ENCODE results near the gene ANGEL2.
A peak's percentile ranks its signal among the peaks of the same experiment; 100 is the strongest.

Gene ANGEL2

DNA sequence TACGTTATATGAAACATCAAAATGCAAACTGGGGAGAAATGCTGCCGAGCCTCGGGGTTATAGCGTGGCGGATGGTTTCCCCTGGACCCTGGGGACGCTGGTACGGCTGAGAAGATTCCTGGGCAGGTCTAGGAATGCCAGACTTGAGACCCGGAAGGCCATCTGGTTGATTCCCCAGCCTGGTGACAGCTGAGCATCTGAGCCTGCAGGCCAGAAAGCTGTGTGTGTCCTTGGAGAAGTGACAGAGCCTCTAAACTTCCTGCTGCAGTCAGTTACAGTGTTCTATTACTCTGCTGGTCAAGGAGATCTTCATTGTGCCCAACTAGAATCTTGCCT lies 63.1 kb downstream of the ANGEL2 start:
- DNase-seq (ENCODE audit: insufficient read length, low spot score) (no peak), FAIRE-seq (no peak)

GRCh38 chr1:212951947-212952640 lies 63.6 kb downstream of the ANGEL2 start:
- DNase-seq (ENCODE audit: insufficient read length, low spot score): no peak
- FAIRE-seq: no peak

- FAIRE-seq (no peak), DNase-seq (ENCODE audit: insufficient read length, low spot score) (no peak)
Measured at GRCh38 chr1:212951126-212951946, 64.3 kb downstream of the ANGEL2 start.

- FAIRE-seq (peak; percentile 90), DNase-seq (ENCODE audit: insufficient read length, low spot score) (peak; percentile 89)
Measured at GRCh38 chr1:212950243-212951125, 65.2 kb downstream of the ANGEL2 start, which contains the start of gene VASH2. Gene VASH2 (plus strand): TSS chr1:212950541. CDS start chr1:212951543, 1,002 bp downstream.

- no peak for DNase-seq (ENCODE audit: insufficient read length, low spot score)
- peak; percentile 26 for FAIRE-seq
Measured at GRCh38 chr1:212949771-212950170, 65.9 kb downstream of the ANGEL2 start.

DNA sequence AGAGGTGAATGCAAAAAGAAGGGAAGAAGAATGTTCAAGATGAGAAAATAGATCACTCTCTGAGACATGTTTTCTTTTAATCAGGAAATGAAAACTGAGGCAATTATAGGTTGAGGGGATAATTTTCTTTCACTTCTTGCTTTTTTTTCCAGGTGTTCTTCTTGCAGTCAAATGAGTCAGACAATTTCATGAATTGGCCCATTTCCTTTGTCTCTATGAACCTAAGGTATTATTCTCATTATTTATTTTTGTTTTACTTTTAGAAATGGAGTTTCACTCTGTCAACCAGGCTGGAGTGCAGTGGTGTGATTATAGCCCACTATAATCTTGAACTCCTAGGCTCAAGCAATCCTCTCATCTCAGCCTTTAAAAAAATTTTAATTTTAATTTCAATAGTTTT lies 68.8 kb downstream of the ANGEL2 start:
- DNase-seq (ENCODE audit: insufficient read length, low spot score): no peak
- FAIRE-seq: no peak

GRCh38 chr1:212945463-212946160 lies 70.1 kb downstream of the ANGEL2 start:
- DNase-seq (ENCODE audit: insufficient read length, low spot score) (no peak), FAIRE-seq (peak; percentile 64)

DNA sequence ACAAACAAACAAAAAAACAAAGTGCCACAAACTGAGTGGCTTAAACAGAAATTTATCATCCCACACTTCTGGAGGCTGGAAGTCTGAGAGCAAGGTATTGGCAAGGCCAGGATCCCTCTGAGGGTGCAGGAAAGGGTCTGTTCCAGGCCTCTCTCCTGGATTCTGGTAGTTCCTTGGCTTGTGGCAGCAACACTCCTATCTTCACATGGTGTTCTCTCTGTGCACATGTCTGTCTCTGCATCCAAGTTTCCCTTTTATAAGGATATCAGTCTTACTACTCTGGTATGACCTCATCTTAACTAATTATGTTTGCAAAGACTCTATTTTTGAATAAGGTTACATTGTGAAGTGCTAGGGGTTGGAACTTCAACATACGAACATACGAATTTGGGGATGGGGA lies 70.6 kb downstream of the ANGEL2 start:
- DNase-seq (ENCODE audit: insufficient read length, low spot score) (no peak), FAIRE-seq (peak; percentile 57)

DNA sequence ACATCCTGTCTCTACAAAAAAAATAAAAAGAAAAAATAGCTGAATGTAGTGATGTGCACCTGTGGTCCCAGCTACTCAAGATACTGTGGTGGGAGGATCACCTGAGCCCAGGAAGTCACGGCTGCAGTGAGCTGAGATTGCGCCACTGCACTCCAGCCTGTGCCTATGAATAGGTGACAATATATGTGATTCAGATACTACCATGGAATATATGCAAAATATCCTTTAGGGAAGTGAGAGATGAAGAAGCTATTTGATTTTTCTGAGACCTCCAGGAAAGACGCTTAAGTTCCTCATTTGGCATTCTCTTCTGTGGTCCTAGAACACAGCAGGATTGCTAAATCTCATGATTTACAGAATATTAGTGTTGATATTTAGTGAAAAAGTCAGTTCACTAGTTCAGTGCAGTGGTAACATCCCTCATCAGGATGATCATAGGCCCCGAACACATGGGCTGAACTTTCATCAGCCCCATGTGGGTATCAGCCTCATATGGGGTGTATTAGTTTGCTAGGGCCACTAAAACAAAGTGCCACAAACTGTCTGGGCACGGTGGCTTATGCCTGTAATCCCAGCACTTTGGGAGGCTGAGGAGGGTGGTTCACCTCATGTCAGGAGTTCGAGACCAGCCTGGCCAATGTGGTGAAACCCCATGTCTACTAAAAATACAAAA lies 71.3 kb downstream of the ANGEL2 start:
- DNase-seq (ENCODE audit: insufficient read length, low spot score) (no peak), FAIRE-seq (peak; percentile 90)

GRCh38 chr1:212943393-212943710 lies 72.3 kb downstream of the ANGEL2 start:
- FAIRE-seq: peak; percentile 23

DNA sequence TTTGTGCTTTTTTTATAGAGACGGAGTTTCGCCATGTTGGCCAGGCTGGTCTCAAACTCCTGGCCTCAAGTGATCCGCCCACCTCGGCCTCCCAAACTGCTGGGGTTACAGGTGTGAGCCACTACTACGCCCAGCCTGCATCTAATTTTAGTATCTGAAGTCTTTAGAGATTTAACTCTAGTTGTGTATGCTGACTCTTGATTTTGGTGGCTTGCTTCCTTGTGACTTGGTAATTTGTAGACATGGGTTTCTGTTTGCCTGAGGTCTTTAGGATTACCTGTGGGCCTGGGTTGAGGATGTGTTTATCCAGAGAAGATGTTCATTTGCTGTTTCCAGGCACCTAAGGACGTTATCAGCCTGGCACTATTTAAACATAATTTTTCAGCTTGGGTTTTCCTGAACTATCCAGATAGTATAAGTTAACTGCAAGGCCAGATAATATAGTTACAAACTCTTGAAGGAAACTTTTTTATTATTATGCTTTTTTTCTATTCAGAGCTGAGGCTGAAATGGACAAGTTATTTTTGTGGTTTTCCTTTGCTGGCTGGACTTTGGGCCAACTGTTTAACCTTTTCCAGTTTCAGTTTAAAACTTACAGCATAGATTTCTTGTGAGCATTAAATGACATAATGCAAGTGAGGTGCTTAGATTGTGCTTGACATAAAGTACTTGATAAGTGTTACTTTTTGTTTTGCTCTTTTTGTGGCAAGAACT lies 72.8 kb downstream of the ANGEL2 start:
- DNase-seq (ENCODE audit: insufficient read length, low spot score) (no peak), FAIRE-seq (peak; percentile 85)

More at GRCh38 chr1:212943393-212943710, 72.3 kb downstream of the ANGEL2 start:
- no peak for DNase-seq (ENCODE audit: insufficient read length, low spot score)
